Measurements from ENCODE around the gene PPP1R12A. TPM values are rescaled to one million over a fixed set of nuclear protein-coding genes. Genes with fewer than 3 reads are reported as not detected.
"Not testable (repeated sequence)": the region's sequence is repeated elsewhere in the genome, so short reads cannot be mapped to it uniquely, and the experiment has no call there.

Gene PPP1R12A
- total RNA-seq, 4 donors from 2014 or later = 39.0 to 88.6 (median 47.5) TPM

DNA sequence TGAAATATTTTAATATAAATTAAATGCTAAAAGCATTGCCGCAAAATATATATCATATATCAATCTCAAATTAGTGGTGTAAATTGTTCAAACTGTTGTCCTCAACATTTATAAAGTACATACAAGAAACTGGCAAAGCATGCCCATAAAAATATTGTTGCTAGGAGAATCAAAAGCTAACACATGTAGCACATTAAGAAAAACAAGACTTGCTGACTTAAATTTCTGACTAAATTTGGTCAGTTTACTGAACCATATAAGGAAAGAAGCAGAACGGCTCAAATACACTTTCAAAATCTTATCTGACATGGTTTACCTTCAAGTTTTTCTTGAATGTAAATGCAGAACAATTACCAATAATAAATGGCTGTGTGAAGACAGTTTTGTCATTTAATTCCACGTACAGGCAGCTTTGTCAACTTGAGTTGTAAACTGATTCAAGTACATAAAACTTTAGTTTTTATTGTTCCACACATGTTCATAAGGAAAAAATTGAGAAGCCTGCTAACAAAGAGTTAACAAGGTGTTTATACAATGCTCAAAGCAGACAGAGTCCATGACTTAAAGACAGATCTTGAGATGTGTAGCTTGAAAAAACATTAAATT is 50.4 kb downstream of the PPP1R12A start:
- TF ChIP-seq, protein P1, sequence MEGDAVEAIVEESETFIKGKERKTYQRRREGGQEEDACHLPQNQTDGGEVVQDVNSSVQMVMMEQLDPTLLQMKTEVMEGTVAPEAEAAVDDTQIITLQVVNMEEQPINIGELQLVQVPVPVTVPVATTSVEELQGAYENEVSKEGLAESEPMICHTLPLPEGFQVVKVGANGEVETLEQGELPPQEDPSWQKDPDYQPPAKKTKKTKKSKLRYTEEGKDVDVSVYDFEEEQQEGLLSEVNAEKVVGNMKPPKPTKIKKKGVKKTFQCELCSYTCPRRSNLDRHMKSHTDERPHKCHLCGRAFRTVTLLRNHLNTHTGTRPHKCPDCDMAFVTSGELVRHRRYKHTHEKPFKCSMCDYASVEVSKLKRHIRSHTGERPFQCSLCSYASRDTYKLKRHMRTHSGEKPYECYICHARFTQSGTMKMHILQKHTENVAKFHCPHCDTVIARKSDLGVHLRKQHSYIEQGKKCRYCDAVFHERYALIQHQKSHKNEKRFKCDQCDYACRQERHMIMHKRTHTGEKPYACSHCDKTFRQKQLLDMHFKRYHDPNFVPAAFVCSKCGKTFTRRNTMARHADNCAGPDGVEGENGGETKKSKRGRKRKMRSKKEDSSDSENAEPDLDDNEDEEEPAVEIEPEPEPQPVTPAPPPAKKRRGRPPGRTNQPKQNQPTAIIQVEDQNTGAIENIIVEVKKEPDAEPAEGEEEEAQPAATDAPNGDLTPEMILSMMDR (IDR thresholded peaks at IDR 0.05) = no peak
- TF ChIP-seq POLR2AphosphoS5 (IDR thresholded peaks at IDR 0.05) (no peak), EP300 (IDR thresholded peaks at IDR 0.05) (no peak), POLR2A (IDR thresholded peaks at IDR 0.05) (no peak)
- Histone ChIP-seq H3K27me3 (no peaks in the 10 kb centered on the region), H3K27ac (no peak overlapping the region), H3K9me3 (no peaks in the 10 kb centered on the region), H3K4me3 (no peak overlapping the region), H3K4me1 (peaks cover 50% of the 10 kb centered on the region), H3K36me3 (no peaks in the 10 kb centered on the region)
- DNase-seq (ENCODE audit: low spot score in 2 of 2) = no peak
- WGBS = 62% methylated on average over 3 of the region's 3 CpGs

DNA sequence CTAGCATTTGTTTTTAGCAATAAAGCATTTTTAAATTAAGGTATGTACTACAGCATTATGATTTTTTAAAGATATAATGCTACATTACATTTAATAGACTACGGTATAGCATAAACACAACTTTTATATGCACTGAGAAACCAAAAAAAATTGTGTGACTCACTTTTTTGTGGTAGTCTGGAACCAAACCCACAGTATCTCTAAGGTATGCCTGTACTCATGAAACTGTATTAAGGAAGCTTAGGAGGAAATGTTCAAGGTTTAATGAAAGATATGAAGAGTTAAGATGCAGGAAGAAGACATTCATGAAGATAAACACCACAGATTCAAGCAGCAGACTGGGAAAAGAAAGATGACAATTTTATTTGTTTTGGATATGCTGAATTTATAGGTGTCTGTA is 51.7 kb downstream of the PPP1R12A start:
- no peaks in the 10 kb centered on the region for H3K27me3 ChIP-seq
- no peaks in the 10 kb centered on the region for H3K36me3 ChIP-seq
- peaks cover 42% of the 10 kb centered on the region for H3K4me1 ChIP-seq
- no peak for TF ChIP-seq POLR2A (IDR thresholded peaks at IDR 0.05)
- TF ChIP-seq POLR2AphosphoS5 (IDR thresholded peaks at IDR 0.05) = no peak
- TF ChIP-seq, protein P1 (IDR thresholded peaks at IDR 0.05) = no peak
- no peak for TF ChIP-seq EP300 (IDR thresholded peaks at IDR 0.05)
- no peak for DNase-seq (ENCODE audit: low spot score in 2 of 2)
- no peak overlapping the region for H3K4me3 ChIP-seq
- no peak overlapping the region for H3K27ac ChIP-seq
- 91% methylated on average over 1 of the region's 1 CpG for WGBS
- no peaks in the 10 kb centered on the region for H3K9me3 ChIP-seq

DNA sequence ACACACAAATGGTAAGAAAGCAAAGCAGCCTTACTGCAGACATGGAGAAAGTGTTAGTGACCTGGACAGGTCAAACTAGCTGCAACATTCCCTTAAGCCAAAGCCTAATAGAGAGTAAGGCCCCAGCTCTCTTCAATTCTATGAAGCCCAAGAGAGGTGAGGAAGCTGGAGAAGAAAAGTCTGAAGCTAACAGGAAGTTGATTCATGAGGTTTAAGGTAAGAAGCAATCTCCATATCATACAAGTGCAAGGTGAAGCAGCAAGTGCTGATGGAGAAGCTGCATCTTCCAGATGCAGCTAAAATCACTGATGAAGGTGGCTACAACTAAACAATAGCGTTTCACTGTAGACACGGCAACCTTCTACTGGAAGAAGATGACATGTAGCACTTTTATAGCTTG is 53.5 kb downstream of the PPP1R12A start:
- Histone ChIP-seq H3K9me3 (no peaks in the 10 kb centered on the region), H3K4me1 (peaks cover 29% of the 10 kb centered on the region), H3K27me3 (no peaks in the 10 kb centered on the region), H3K27ac (no peak overlapping the region), H3K4me3 (no peak overlapping the region), H3K36me3 (no peaks in the 10 kb centered on the region)
- TF ChIP-seq POLR2AphosphoS5 (IDR thresholded peaks at IDR 0.05) (no peak), POLR2A (IDR thresholded peaks at IDR 0.05) (no peak), EP300 (IDR thresholded peaks at IDR 0.05) (no peak)
- TF ChIP-seq, protein P1 (IDR thresholded peaks at IDR 0.05) = no peak
- WGBS = 88% methylated on average over 2 of the region's 2 CpGs
- no peak for DNase-seq (ENCODE audit: low spot score in 2 of 2)

DNA sequence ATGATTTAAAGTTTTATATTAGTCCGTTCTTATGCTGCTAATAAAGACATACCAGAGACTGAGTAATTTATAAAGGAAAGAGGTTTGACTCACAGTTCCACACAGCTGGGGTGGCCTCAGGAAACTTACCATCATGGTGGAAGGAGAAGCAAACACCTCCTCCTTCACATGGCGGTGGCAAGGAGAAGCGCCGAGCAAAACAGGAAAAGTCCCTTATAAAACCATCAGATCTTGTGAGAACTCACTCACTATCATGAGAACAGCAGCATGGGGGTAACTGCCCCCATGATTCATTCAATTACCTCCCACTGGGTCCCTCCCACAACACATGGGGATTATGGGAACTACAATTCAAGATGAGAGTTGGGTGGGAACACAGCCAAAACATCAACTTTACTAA is 56.4 kb downstream of the PPP1R12A start:
- H3K27me3 ChIP-seq; DNase-seq (ENCODE audit: low spot score in 2 of 2); H3K4me3 ChIP-seq; H3K9me3 ChIP-seq; H3K36me3 ChIP-seq; H3K27ac ChIP-seq: not testable (repeated sequence)
- peaks cover 25% of the 10 kb centered on the region for H3K4me1 ChIP-seq
- WGBS = 96% methylated on average over 4 of the region's 4 CpGs

DNA sequence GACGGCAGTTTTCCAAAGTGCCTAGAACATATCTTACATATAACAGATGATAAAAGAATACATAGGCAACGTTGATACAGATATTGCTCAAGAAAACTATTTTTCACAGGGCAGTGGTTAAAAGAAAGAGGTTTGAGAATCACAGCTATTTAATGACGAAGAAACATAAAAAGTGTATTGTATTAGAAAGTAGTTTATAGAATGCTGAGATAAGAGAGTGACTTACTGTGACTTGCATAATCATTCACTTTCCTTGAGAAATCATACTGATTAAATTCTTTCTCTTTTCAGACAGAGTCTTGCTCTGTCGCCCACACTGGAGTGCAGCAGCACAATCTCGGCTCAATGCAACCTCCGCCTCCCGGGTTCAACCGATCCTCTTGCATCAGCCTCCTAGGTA is 57.7 kb downstream of the PPP1R12A start:
- Histone ChIP-seq H3K4me1 (peaks cover 21% of the 10 kb centered on the region), H3K9me3 (no peaks in the 10 kb centered on the region), H3K27ac (no peak overlapping the region), H3K36me3 (no peaks in the 10 kb centered on the region), H3K4me3 (no peak overlapping the region), H3K27me3 (no peaks in the 10 kb centered on the region)
- no peak for DNase-seq (ENCODE audit: low spot score in 2 of 2)
- TF ChIP-seq POLR2AphosphoS5 (IDR thresholded peaks at IDR 0.05) = no peak
- TF ChIP-seq EP300 (IDR thresholded peaks at IDR 0.05) = no peak
- TF ChIP-seq, protein P1 (IDR thresholded peaks at IDR 0.05) = no peak
- no peak for TF ChIP-seq POLR2A (IDR thresholded peaks at IDR 0.05)
- 94% methylated on average over 8 of the region's 8 CpGs for WGBS

DNA sequence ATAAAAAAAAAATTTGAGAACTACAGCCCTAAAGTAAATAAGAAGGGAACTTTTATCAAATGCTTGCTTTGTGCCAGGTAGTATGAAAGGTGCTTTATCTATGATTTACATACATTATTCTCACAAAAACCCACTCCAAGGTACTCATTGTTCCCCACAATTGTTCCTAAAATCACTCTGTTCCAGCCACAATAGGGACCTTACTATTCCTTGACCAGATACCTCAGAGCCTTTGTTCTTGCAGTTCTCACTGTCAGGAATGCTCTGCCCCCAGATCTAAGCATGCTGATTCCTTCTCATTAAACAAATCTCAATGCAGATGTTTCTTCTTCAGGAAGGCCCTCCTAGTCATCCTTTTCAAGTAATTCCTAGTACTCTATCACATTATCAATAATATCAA is 60.2 kb downstream of the PPP1R12A start:
- Histone ChIP-seq H3K4me3 (no peak overlapping the region), H3K27ac (no peak overlapping the region), H3K27me3 (no peaks in the 10 kb centered on the region), H3K9me3 (no peaks in the 10 kb centered on the region), H3K4me1 (peaks cover 11% of the 10 kb centered on the region), H3K36me3 (peaks cover 4% of the 10 kb centered on the region)
- no peak for DNase-seq (ENCODE audit: low spot score in 2 of 2)
- TF ChIP-seq, protein P1 (IDR thresholded peaks at IDR 0.05) = no peak
- TF ChIP-seq EP300 (IDR thresholded peaks at IDR 0.05) = no peak
- TF ChIP-seq POLR2AphosphoS5 (IDR thresholded peaks at IDR 0.05) = no peak
- no peak for TF ChIP-seq POLR2A (IDR thresholded peaks at IDR 0.05)
